ENCODE measurements around the gene ZNF536.

Gene ZNF536

GRCh38 chr19:30327331-30327730 lies 44.9 kb upstream of the ZNF536 start:
- H3K4me3 ChIP-seq (ENCODE audit: control insufficient read depth, low read depth, low read length) = no peak overlapping the region
- no peak for DNase-seq (ENCODE audit: low read depth)
- TF ChIP-seq CTCF (conservative IDR thresholded peaks at IDR 0.05; ENCODE audit: control insufficient read depth, insufficient read depth, low read depth, low read length) = no peak

- TF ChIP-seq CTCF (conservative IDR thresholded peaks at IDR 0.05; ENCODE audit: control insufficient read depth, insufficient read depth, low read depth, low read length) = no peak
- H3K4me3 ChIP-seq (ENCODE audit: control insufficient read depth, low read depth, low read length) = no peak overlapping the region
- DNase-seq (ENCODE audit: low read depth) = no peak
Observed at GRCh38 chr19:30328096-30328495, 44.1 kb upstream of the ZNF536 start.

- no peak for DNase-seq (ENCODE audit: low read depth)
- no peak overlapping the region for H3K4me3 ChIP-seq (ENCODE audit: control insufficient read depth, low read depth, low read length)
- no peak for TF ChIP-seq CTCF (conservative IDR thresholded peaks at IDR 0.05; ENCODE audit: control insufficient read depth, insufficient read depth, low read depth, low read length)
Observed at GRCh38 chr19:30330266-30330665, 41.9 kb upstream of the ZNF536 start.

- no peak for TF ChIP-seq CTCF (conservative IDR thresholded peaks at IDR 0.05; ENCODE audit: control insufficient read depth, insufficient read depth, low read depth, low read length)
- DNase-seq (ENCODE audit: low read depth) = no peak
- H3K4me3 ChIP-seq (ENCODE audit: control insufficient read depth, low read depth, low read length) = no peak overlapping the region
Observed at GRCh38 chr19:30332445-30333234, 39.5 kb upstream of the ZNF536 start.

- no peak for DNase-seq (ENCODE audit: low read depth)
- H3K4me3 ChIP-seq (ENCODE audit: control insufficient read depth, low read depth, low read length) = no peak overlapping the region
- no peak for TF ChIP-seq CTCF (conservative IDR thresholded peaks at IDR 0.05; ENCODE audit: control insufficient read depth, insufficient read depth, low read depth, low read length)
Observed at GRCh38 chr19:30333291-30334065, 38.7 kb upstream of the ZNF536 start.

GRCh38 chr19:30334841-30335240 lies 37.3 kb upstream of the ZNF536 start:
- no peak overlapping the region for H3K4me3 ChIP-seq (ENCODE audit: control insufficient read depth, low read depth, low read length)
- no peak for DNase-seq (ENCODE audit: low read depth)
- no peak for TF ChIP-seq CTCF (conservative IDR thresholded peaks at IDR 0.05; ENCODE audit: control insufficient read depth, insufficient read depth, low read depth, low read length)

Data from fibroblast of mammary gland (primary cell).